ENCODE results near the gene SNX19.

Gene SNX19

DNA sequence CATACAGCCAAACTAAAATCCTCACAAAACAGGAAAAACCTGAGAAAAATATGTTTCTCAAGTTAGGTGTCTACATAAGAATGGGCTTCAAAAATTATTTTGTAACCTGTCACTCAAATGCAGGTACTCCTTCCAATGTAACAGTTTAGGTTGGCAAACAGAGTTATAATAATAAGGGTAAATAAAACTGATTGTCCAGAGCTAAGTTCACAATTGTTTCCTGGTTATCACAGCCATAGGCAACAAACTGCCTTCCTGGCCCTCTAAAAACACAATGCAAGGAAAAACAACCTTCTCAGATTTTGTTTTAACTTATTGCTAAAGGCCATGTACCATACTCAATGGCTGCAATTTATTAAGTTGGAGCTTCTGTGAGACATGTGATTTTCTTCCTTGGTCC lies 36.4 kb downstream of the SNX19 start:
- no peak overlapping the region; the same call in 1 of the 2 replicates for H3K27ac ChIP-seq
- TF ChIP-seq, protein P1, sequence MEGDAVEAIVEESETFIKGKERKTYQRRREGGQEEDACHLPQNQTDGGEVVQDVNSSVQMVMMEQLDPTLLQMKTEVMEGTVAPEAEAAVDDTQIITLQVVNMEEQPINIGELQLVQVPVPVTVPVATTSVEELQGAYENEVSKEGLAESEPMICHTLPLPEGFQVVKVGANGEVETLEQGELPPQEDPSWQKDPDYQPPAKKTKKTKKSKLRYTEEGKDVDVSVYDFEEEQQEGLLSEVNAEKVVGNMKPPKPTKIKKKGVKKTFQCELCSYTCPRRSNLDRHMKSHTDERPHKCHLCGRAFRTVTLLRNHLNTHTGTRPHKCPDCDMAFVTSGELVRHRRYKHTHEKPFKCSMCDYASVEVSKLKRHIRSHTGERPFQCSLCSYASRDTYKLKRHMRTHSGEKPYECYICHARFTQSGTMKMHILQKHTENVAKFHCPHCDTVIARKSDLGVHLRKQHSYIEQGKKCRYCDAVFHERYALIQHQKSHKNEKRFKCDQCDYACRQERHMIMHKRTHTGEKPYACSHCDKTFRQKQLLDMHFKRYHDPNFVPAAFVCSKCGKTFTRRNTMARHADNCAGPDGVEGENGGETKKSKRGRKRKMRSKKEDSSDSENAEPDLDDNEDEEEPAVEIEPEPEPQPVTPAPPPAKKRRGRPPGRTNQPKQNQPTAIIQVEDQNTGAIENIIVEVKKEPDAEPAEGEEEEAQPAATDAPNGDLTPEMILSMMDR (conservative IDR thresholded peaks at IDR 0.05) = no peak

DNA sequence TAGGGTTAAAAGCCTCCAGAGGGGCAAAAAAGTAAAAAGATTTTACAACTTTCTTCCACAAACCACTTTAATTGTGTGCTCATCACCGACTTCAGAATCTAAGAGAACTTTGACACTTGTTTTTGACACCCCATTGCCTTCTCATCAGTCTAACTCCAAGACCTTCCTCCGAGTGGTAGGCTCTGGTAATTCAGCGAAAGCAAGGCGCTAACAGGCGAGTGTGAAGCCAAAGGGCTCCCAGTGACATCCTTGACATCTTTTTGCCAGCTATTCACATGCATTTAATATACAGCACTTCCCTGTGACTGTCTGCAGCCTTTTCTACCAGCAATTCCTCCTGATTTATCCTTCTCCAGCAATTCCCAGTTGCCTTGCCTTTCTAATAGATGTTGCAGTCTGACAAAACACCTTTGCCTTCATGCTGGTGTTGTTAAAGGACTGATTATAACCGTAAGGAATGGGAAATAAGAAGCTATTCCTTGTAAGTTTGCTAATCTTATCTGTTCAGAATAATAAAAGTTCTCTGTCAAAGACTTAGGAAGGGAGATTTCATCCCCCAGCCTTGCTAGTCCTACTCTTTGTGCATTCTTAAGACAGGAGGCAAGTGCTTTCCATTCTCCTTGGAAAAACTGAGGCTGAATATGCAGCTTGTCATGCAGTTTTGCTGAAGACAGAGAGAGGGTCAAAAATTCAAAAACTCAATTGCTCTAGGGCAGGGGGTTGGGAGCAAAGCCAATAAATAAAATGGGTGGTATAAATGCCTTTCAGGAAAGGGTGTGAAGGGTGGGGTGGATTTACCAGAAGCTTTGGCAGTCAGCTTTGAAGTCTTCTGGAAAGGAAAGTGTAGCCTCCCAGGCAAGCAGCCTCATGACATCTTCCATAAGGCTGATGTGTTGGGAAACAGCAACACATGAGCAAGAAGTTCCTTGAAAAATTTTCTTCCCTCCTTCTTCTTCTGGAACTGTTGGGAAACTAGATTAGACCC lies 39.1 kb downstream of the SNX19 start:
- no peak overlapping the region for H3K27ac ChIP-seq
- TF ChIP-seq, protein P1 (conservative IDR thresholded peaks at IDR 0.05) = no peak

DNA sequence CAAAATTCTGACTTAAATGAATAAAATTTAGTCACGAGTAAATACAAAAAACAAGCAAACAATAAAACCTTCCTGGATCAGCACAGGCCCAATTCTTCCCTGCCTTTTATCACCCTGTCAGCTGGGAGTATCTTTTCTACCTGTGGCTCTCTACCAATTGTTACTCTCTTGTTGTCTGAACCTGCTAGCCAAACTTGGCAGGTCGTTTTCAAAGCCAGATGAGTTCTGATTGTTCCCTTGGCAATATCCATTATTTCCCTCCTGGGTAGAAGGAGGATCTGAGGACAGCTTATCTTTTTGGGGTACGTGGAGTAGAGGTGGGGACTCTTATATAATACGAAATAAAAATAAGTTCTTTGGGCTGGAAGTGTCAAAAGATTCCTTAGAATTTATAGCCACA lies 40.2 kb downstream of the SNX19 start:
- no peak overlapping the region for H3K27ac ChIP-seq
- TF ChIP-seq, protein P1 (conservative IDR thresholded peaks at IDR 0.05) = no peak

DNA sequence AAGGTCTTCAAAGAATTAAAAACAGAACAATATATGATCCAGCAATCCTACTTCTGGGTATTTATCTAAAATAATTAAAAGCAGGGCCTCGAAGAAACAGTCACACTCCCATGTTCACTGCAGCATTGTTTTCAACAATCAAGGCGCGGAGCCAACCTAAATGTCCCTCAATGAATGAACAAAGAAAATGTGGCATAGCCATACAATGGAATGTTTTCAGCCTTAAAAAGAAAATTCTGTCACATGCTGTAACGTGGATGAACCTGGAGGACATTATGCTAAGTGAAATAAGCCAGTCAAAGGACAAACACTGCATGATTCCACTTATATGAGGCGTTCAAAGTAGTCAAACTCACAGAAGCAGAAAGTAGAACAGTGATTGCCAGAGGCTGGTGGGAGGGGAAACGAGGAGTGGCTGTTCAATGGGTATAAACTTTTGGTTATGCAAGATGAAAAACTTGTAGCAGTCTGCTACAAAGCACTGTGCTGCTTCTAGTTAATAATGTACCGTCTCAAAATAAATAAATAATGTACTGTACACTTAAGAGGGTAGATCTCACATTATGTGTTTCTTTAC lies 41.2 kb downstream of the SNX19 start:
- no peak overlapping the region for H3K27ac ChIP-seq
- TF ChIP-seq, protein P1 (conservative IDR thresholded peaks at IDR 0.05) = no peak

DNA sequence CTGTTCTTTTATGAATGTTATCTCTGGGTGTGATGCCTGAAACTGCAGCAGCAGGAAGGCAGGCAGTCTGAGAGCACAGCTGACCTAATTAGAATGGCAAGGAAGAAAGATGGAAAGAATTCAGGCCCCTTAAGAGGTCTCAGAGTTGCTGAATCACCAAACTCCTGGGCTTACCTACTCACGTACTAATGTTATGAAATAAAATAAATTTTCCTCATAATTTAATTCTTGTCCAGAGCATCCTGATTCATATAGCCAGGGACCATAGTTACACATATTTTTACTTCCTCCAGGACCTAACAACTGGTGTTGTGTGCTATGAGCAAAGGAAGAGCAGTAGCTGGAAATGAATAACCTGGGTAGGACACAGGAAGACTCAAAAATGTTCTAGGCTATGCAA lies 41.9 kb downstream of the SNX19 start:
- TF ChIP-seq, protein P1 (conservative IDR thresholded peaks at IDR 0.05) = no peak
- H3K27ac ChIP-seq = no peak overlapping the region

DNA sequence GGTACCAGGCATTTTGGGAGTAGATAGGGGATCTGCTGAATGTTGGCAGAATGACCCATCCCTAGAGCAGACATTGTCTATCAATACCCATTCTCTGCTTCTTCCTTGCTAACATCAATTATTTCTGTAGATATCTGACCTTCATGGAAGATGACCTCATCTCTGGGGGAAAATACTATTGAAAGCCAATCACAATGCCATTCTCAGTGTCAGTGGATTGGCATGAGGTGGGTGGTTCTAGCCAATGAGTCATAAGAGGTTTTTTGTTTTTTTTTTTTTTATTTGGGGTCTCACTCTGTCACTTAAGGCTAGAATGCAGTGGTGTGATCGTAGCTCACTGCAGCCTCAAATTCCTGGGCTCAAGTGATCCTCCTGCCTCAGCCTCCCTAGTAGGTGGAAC lies 42.5 kb downstream of the SNX19 start:
- TF ChIP-seq, protein P1 (conservative IDR thresholded peaks at IDR 0.05) = no peak
- no peak overlapping the region for H3K27ac ChIP-seq

GRCh38 chr11:130872981-130873380 lies 43.3 kb downstream of the SNX19 start:
- no peak overlapping the region for H3K27ac ChIP-seq
- TF ChIP-seq, protein P1 (conservative IDR thresholded peaks at IDR 0.05) = no peak
